ENCODE results near the gene ITPKC. TPM values are rescaled to one million over a fixed set of nuclear protein-coding genes. Genes with fewer than 3 reads are reported as not detected.

ITPKC gene
- total and polyA plus RNA-seq, 2 of the 13 experiments (the other 11 are each of a cell fraction or from before 2014, with no cell fraction given), result 6.9 to 11.2 TPM

- DNase-seq (ENCODE audit: low spot score), result no peak
- 67% methylated on average over 3 of the region's 9 CpGs for WGBS (ENCODE audit: low lambda C conversion rate)
- H3K4me1 ChIP-seq (ENCODE audit: insufficient read depth, low read length), result no peaks in the 10 kb centered on the region
- H4K20me1 ChIP-seq (ENCODE audit: insufficient read depth, low read length), result no peaks in the 10 kb centered on the region
- no peak for ATAC-seq
- H3K36me3 ChIP-seq (replicated peaks in 1 of 2; ENCODE audit: control insufficient read depth in 1 of 2, insufficient read depth in 2 of 2, low read length in 2 of 2), result no peaks in the 10 kb centered on the region
- ChIA-PET POLR2A (no interaction called here), CTCF (ENCODE audit: low intra/inter-chr PET ratio, low total read pairs) (no interaction called here)
- H3K4me2 ChIP-seq (ENCODE audit: low read depth, low read length), result no peak overlapping the region
- H2AFZ ChIP-seq (ENCODE audit: low read length), result no peak overlapping the region
- in situ Hi-C loops (cut with HindIII; ENCODE audit: extremely low pct_ligation_motif_present, low pct_unique_long_range_greater_than_20kb), result loop anchor here (25.0 kb wide), 1 partner anchor 466 kb away; no protein-coding TSS in a partner anchor
- no peak overlapping the region for H3K27ac ChIP-seq (ENCODE audit: extremely low read length, insufficient read depth, low read length)
- BruUV-seq (replicated peaks), result no TSS peak
- no peak overlapping the region for H3K4me3 ChIP-seq (replicated peaks in 1 of 3; ENCODE audit: insufficient read depth in 1 of 3, low read depth in 2 of 3, low read length in 3 of 3)
- H3K9ac ChIP-seq (ENCODE audit: insufficient read depth, low read depth, low read length), result no peak overlapping the region
- H3K27me3 ChIP-seq (ENCODE audit: control insufficient read depth in 1 of 2, insufficient read depth in 2 of 2, low read length in 2 of 2), result no peaks in the 10 kb centered on the region
- TF ChIP-seq ZFP36 (IDR thresholded peaks at IDR 0.05; ENCODE audit: borderline replicate concordance, low read depth, low read length, partially characterized antibody), result no peak
- FAIRE-seq, result no peak
- intact Hi-C loops (cut with micrococcal nuclease; ENCODE audit: unreplicated experiment), result no loop called here
- no peaks in the 10 kb centered on the region for H3K79me2 ChIP-seq (ENCODE audit: insufficient read depth, low read length)
- no peaks in the 10 kb centered on the region; the same call in 1 of the 2 replicates for H3K9me3 ChIP-seq (ENCODE audit: low read length)
These were observed 45.5 kb upstream of the ITPKC start for GRCh38 chr19:40671404-40671803.

DNA sequence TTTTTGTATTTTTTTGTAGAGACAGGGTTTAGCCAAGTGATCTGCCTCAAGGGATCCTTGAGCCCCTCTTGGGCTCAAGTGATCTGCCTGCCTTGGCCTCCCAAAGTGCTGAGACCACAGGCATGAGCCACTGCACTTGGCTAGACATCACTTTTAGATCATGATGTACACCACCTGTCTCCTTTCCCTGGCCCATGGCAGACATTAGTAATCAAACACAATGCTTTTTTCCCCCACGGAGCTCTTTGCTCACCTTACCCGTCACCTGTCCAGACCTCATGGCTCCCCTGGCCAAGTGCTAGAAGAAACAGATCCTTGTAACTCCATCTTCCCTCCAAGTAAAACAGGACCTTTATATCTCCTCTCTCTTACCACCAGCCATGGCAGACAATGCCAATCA is 44.9 kb upstream of the ITPKC start:
- Histone ChIP-seq H3K4me1 (ENCODE audit: insufficient read depth, low read length) (no peaks in the 10 kb centered on the region), H4K20me1 (ENCODE audit: insufficient read depth, low read length) (no peaks in the 10 kb centered on the region), H3K27ac (ENCODE audit: extremely low read length, insufficient read depth, low read length) (no peak overlapping the region), H3K9ac (ENCODE audit: insufficient read depth, low read depth, low read length) (no peak overlapping the region), H3K4me2 (ENCODE audit: low read depth, low read length) (no peak overlapping the region), H3K4me3 (replicated peaks in 1 of 3; ENCODE audit: insufficient read depth in 1 of 3, low read depth in 2 of 3, low read length in 3 of 3) (no peak overlapping the region), H3K9me3 (ENCODE audit: low read length) (no peaks in the 10 kb centered on the region; the same call in 1 of the 2 replicates), H3K79me2 (ENCODE audit: insufficient read depth, low read length) (no peaks in the 10 kb centered on the region), H2AFZ (ENCODE audit: low read length) (no peak overlapping the region), H3K27me3 (ENCODE audit: control insufficient read depth in 1 of 2, insufficient read depth in 2 of 2, low read length in 2 of 2) (no peaks in the 10 kb centered on the region), H3K36me3 (replicated peaks in 1 of 2; ENCODE audit: control insufficient read depth in 1 of 2, insufficient read depth in 2 of 2, low read length in 2 of 2) (no peaks in the 10 kb centered on the region)
- DNase-seq (ENCODE audit: low spot score) (no peak), ATAC-seq (no peak), FAIRE-seq (no peak)
- 65% methylated on average over 2 of the region's 2 CpGs for WGBS (ENCODE audit: low lambda C conversion rate)
- POLR2A ChIA-PET, result interaction anchor here (0.6 kb wide), 1 partner anchor 33 kb away, joined by 3 read pairs; no protein-coding TSS in a partner anchor
- intact Hi-C loops (cut with micrococcal nuclease; ENCODE audit: unreplicated experiment), result no loop called here
- TF ChIP-seq ERF (CRISPR knock-in tag; IDR thresholded peaks at IDR 0.05), result no peak
- BruUV-seq (replicated peaks), result no TSS peak
- in situ Hi-C loops (cut with HindIII; ENCODE audit: extremely low pct_ligation_motif_present, low pct_unique_long_range_greater_than_20kb), result loop anchor here (25.0 kb wide), 1 partner anchor 465 kb away; no protein-coding TSS in a partner anchor
- CTCF ChIA-PET (ENCODE audit: low intra/inter-chr PET ratio, low total read pairs), result no interaction called here

Data from HepG2 (cell line).